ENCODE data around the gene FAM83B. TPM values are rescaled to one million over a fixed set of nuclear protein-coding genes. Genes with fewer than 3 reads are reported as not detected.

The FAM83B gene
- total RNA-seq, 1 donor from 2014 or later: not detected

- H3K9me3 Mint-ChIP-seq: no peaks in the 10 kb centered on the region
- intact Hi-C loops (cut with micrococcal nuclease): no loop called here
- H3K4me1 Mint-ChIP-seq (ENCODE audit: low read depth): no peaks in the 10 kb centered on the region
- no peak overlapping the region for H3K4me3 Mint-ChIP-seq
- no peak for DNase-seq (ENCODE audit: low spot score)
- H3K36me3 Mint-ChIP-seq (ENCODE audit: low read depth): no peaks in the 10 kb centered on the region
- H3K27me3 Mint-ChIP-seq (ENCODE audit: insufficient read depth): no peaks in the 10 kb centered on the region
- H3K27ac Mint-ChIP-seq: no peak overlapping the region
Observed at GRCh38 chr6:54893818-54894217, 47.2 kb downstream of the FAM83B start.

GRCh38 chr6:54896302-54896701 is 49.7 kb downstream of the FAM83B start:
- H3K27ac Mint-ChIP-seq: no peak overlapping the region
- H3K27me3 Mint-ChIP-seq (ENCODE audit: insufficient read depth): no peaks in the 10 kb centered on the region
- no peaks in the 10 kb centered on the region for H3K4me1 Mint-ChIP-seq (ENCODE audit: low read depth)
- H3K4me3 Mint-ChIP-seq: no peak overlapping the region
- no peaks in the 10 kb centered on the region for H3K9me3 Mint-ChIP-seq
- H3K36me3 Mint-ChIP-seq (ENCODE audit: low read depth): no peaks in the 10 kb centered on the region
- no peak for DNase-seq (ENCODE audit: low spot score)
- intact Hi-C loops (cut with micrococcal nuclease): no loop called here

- Mint-ChIP-seq H3K4me3 (no peak overlapping the region), H3K36me3 (ENCODE audit: low read depth) (no peaks in the 10 kb centered on the region), H3K27ac (no peak overlapping the region), H3K9me3 (no peaks in the 10 kb centered on the region), H3K4me1 (ENCODE audit: low read depth) (no peaks in the 10 kb centered on the region), H3K27me3 (ENCODE audit: insufficient read depth) (no peaks in the 10 kb centered on the region)
- no peak for DNase-seq (ENCODE audit: low spot score)
- intact Hi-C loops (cut with micrococcal nuclease): no loop called here
Observed at GRCh38 chr6:54897462-54898189, 51.1 kb downstream of the FAM83B start.

- intact Hi-C loops (cut with micrococcal nuclease): no loop called here
- Mint-ChIP-seq H3K27me3 (ENCODE audit: insufficient read depth) (no peaks in the 10 kb centered on the region), H3K4me3 (no peak overlapping the region), H3K36me3 (ENCODE audit: low read depth) (no peaks in the 10 kb centered on the region), H3K9me3 (no peaks in the 10 kb centered on the region), H3K4me1 (ENCODE audit: low read depth) (no peaks in the 10 kb centered on the region), H3K27ac (no peak overlapping the region)
- DNase-seq (ENCODE audit: low spot score): no peak
Observed at GRCh38 chr6:54898767-54899166, 52.2 kb downstream of the FAM83B start.

GRCh38 chr6:54899442-54899841 is 52.9 kb downstream of the FAM83B start:
- no peak overlapping the region for H3K27ac Mint-ChIP-seq
- no peak for DNase-seq (ENCODE audit: low spot score)
- H3K27me3 Mint-ChIP-seq (ENCODE audit: insufficient read depth): no peaks in the 10 kb centered on the region
- no peaks in the 10 kb centered on the region for H3K9me3 Mint-ChIP-seq
- intact Hi-C loops (cut with micrococcal nuclease): no loop called here
- H3K36me3 Mint-ChIP-seq (ENCODE audit: low read depth): no peaks in the 10 kb centered on the region
- no peaks in the 10 kb centered on the region for H3K4me1 Mint-ChIP-seq (ENCODE audit: low read depth)
- no peak overlapping the region for H3K4me3 Mint-ChIP-seq

- Mint-ChIP-seq H3K4me1 (ENCODE audit: low read depth) (no peaks in the 10 kb centered on the region), H3K9me3 (no peaks in the 10 kb centered on the region), H3K27me3 (ENCODE audit: insufficient read depth) (no peaks in the 10 kb centered on the region), H3K36me3 (ENCODE audit: low read depth) (no peaks in the 10 kb centered on the region), H3K27ac (no peak overlapping the region), H3K4me3 (no peak overlapping the region)
- no peak for DNase-seq (ENCODE audit: low spot score)
- intact Hi-C loops (cut with micrococcal nuclease): no loop called here
Observed at GRCh38 chr6:54899986-54900385, 53.4 kb downstream of the FAM83B start.

- Mint-ChIP-seq H3K9me3 (no peaks in the 10 kb centered on the region), H3K27ac (no peak overlapping the region), H3K4me1 (ENCODE audit: low read depth) (no peaks in the 10 kb centered on the region), H3K4me3 (no peak overlapping the region), H3K27me3 (ENCODE audit: insufficient read depth) (no peaks in the 10 kb centered on the region), H3K36me3 (ENCODE audit: low read depth) (no peaks in the 10 kb centered on the region)
- intact Hi-C loops (cut with micrococcal nuclease): no loop called here
- no peak for DNase-seq (ENCODE audit: low spot score)
Observed at GRCh38 chr6:54900666-54901065, 54.1 kb downstream of the FAM83B start.

- Mint-ChIP-seq H3K27me3 (ENCODE audit: insufficient read depth) (no peaks in the 10 kb centered on the region), H3K27ac (no peak overlapping the region), H3K9me3 (no peaks in the 10 kb centered on the region), H3K4me1 (ENCODE audit: low read depth) (no peaks in the 10 kb centered on the region), H3K4me3 (no peak overlapping the region), H3K36me3 (ENCODE audit: low read depth) (no peaks in the 10 kb centered on the region)
- intact Hi-C loops (cut with micrococcal nuclease): no loop called here
- no peak for DNase-seq (ENCODE audit: low spot score)
Observed at GRCh38 chr6:54903884-54904283, 57.3 kb downstream of the FAM83B start.

GRCh38 chr6:54907355-54907754 is 60.8 kb downstream of the FAM83B start:
- Mint-ChIP-seq H3K4me1 (ENCODE audit: low read depth) (no peaks in the 10 kb centered on the region), H3K9me3 (no peaks in the 10 kb centered on the region), H3K27ac (no peak overlapping the region), H3K36me3 (ENCODE audit: low read depth) (no peaks in the 10 kb centered on the region), H3K27me3 (ENCODE audit: insufficient read depth) (no peaks in the 10 kb centered on the region), H3K4me3 (no peak overlapping the region)
- DNase-seq (ENCODE audit: low spot score): no peak
- intact Hi-C loops (cut with micrococcal nuclease): no loop called here

GRCh38 chr6:54909184-54909583 is 62.6 kb downstream of the FAM83B start:
- Mint-ChIP-seq H3K4me1 (ENCODE audit: low read depth) (no peaks in the 10 kb centered on the region), H3K27ac (no peak overlapping the region), H3K36me3 (ENCODE audit: low read depth) (no peaks in the 10 kb centered on the region), H3K27me3 (ENCODE audit: insufficient read depth) (no peaks in the 10 kb centered on the region), H3K4me3 (no peak overlapping the region), H3K9me3 (no peaks in the 10 kb centered on the region)
- no peak for DNase-seq (ENCODE audit: low spot score)
- intact Hi-C loops (cut with micrococcal nuclease): no loop called here

GRCh38 chr6:54910431-54910884 is 63.9 kb downstream of the FAM83B start:
- intact Hi-C loops (cut with micrococcal nuclease): no loop called here
- Mint-ChIP-seq H3K4me3 (no peak overlapping the region), H3K27me3 (ENCODE audit: insufficient read depth) (no peaks in the 10 kb centered on the region), H3K4me1 (ENCODE audit: low read depth) (no peaks in the 10 kb centered on the region), H3K9me3 (no peaks in the 10 kb centered on the region), H3K36me3 (ENCODE audit: low read depth) (no peaks in the 10 kb centered on the region), H3K27ac (no peak overlapping the region)
- DNase-seq (ENCODE audit: low spot score): no peak

GRCh38 chr6:54910921-54911320 is 64.3 kb downstream of the FAM83B start:
- Mint-ChIP-seq H3K27ac (no peak overlapping the region), H3K4me3 (no peak overlapping the region), H3K36me3 (ENCODE audit: low read depth) (no peaks in the 10 kb centered on the region), H3K27me3 (ENCODE audit: insufficient read depth) (no peaks in the 10 kb centered on the region), H3K4me1 (ENCODE audit: low read depth) (no peaks in the 10 kb centered on the region), H3K9me3 (no peaks in the 10 kb centered on the region)
- intact Hi-C loops (cut with micrococcal nuclease): no loop called here
- DNase-seq (ENCODE audit: low spot score): no peak

- no peaks in the 10 kb centered on the region for H3K9me3 Mint-ChIP-seq
- DNase-seq (ENCODE audit: low spot score): no peak
- intact Hi-C loops (cut with micrococcal nuclease): no loop called here
- no peaks in the 10 kb centered on the region for H3K27me3 Mint-ChIP-seq (ENCODE audit: insufficient read depth)
- H3K4me3 Mint-ChIP-seq: no peak overlapping the region
- no peak overlapping the region for H3K27ac Mint-ChIP-seq
- no peaks in the 10 kb centered on the region for H3K4me1 Mint-ChIP-seq (ENCODE audit: low read depth)
- H3K36me3 Mint-ChIP-seq (ENCODE audit: low read depth): no peaks in the 10 kb centered on the region
Observed at GRCh38 chr6:54913211-54913610, 66.6 kb downstream of the FAM83B start.

- Mint-ChIP-seq H3K36me3 (ENCODE audit: low read depth) (no peaks in the 10 kb centered on the region), H3K9me3 (no peaks in the 10 kb centered on the region), H3K4me1 (ENCODE audit: low read depth) (no peaks in the 10 kb centered on the region), H3K4me3 (no peak overlapping the region), H3K27ac (no peak overlapping the region), H3K27me3 (ENCODE audit: insufficient read depth) (no peaks in the 10 kb centered on the region)
- intact Hi-C loops (cut with micrococcal nuclease): no loop called here
- no peak for DNase-seq (ENCODE audit: low spot score)
Observed at GRCh38 chr6:54916858-54917257, 70.3 kb downstream of the FAM83B start.

Data from activated T-helper 1 cell treated with anti-CD3 and anti-CD28 coated beads, Interleukin-12 subunit alpha, Interleukin-12 subunit beta, Interleukin-2, Interleukin-4 antibody, amounts not matched to agents 30 ng/mL and 10 ng/mL and 1 ng/mL, durations not matched to agents 14 hours and 24 hours and 36 hours (primary cell).